HepG2 (cell line): ENCODE measurements around the gene GMCL2. TPM values are rescaled to one million over a fixed set of nuclear protein-coding genes. Genes with fewer than 3 reads are reported as not detected.

ENCODE experiments used
- ATM ChIP-seq: fragments of 450-650 bp; IDR thresholded peaks from 2 replicates; pipeline ENCODE4 v1.7.1; 2017; ENCODE audit warnings: mild to moderate bottlenecking, borderline replicate concordance
- GABPB1 ChIP-seq: IDR thresholded peaks from 2 replicates; pipeline ENCODE4 v1.6.1; 2016; ENCODE audit warnings: mild to moderate bottlenecking, missing genetic modification reagents, moderate library complexity, missing compliant biosample characterization
- KLF12 ChIP-seq: sonication (generic); formaldehyde crosslinking; IDR thresholded peaks from 2 replicates; pipeline ENCODE4 v1.4.0; 2020; ENCODE audit warnings: missing genetic modification reagents, borderline replicate concordance
- polyA plus RNA-seq, 8 experiments: library from polyadenylated mRNA; depleted of rRNA in 3 of 8; stranded (reverse) in 7 of 8; unstranded in 1 of 8; fragments of >200 nt; fragmentation: Illumina TruSeq in 4 of 8; extraction: Trizol in 4 of 8; gene quantifications; 2 replicates each; pipeline versions ENCODE4 v1.2.1 to v1.2.3, GENCODE V29; 2011 to 2016; ENCODE audit warnings: low read depth in 4 of 8, missing spikeins in 1 of 8, mixed read lengths in 1 of 8; ENCODE audit not compliant: insufficient read depth in 1 of 8
- total RNA-seq, 5 experiments: library from RNA; depleted of rRNA; stranded (reverse); fragments of >200 nt; fragmentation: Illumina TruSeq; extraction: Trizol; gene quantifications; 2 replicates each; pipeline ENCODE4 v1.2.3, GENCODE V29; 2016; ENCODE audit warnings: low read depth in 1 of 5
- TF ChIP-seq, protein P1 (sequence below), 2 experiments: fragments of 450-650 bp in 1 of 2; sonication (generic) in 1 of 2; formaldehyde crosslinking in 1 of 2; IDR thresholded peaks; 2 replicates each; pipeline versions ENCODE4 v1.6.1 to v1.8.0; 2016 to 2022; ENCODE audit warnings: antibody characterized with exemption in 1 of 2, mild to moderate bottlenecking in 1 of 2, missing genetic modification reagents in 1 of 2

GMCL2 gene
- total and polyA plus RNA-seq, 2 of the 13 experiments (the other 11 are each of a cell fraction or from before 2014, with no cell fraction given) = 0.03 TPM; not detected in 1

DNA sequence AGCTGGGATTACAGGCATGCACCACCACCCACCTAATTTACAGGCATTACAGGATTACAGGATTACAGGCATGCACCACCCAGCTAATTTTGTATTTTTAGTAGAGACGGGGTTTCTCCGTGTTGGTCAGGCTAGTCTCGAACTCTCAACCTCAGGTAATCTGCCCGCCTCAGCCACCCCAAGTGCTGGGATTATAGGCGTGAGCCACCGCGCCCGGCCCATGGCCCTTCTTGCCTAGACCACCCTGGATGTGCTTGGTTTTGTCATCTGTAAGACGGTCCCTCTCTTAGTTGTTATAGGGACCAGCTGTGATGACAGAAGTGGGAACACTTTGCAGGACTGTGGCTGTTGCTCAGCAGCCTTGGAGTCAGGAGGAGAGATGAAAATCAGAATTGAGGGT lies 49.0 kb upstream of the GMCL2 start (continued):
- no peak for TF ChIP-seq KLF12 (CRISPR knock-in tag)
- no peak for TF ChIP-seq GABPB1 (CRISPR knock-in tag)
- TF ChIP-seq ATM = no peak
- TF ChIP-seq, protein P1, sequence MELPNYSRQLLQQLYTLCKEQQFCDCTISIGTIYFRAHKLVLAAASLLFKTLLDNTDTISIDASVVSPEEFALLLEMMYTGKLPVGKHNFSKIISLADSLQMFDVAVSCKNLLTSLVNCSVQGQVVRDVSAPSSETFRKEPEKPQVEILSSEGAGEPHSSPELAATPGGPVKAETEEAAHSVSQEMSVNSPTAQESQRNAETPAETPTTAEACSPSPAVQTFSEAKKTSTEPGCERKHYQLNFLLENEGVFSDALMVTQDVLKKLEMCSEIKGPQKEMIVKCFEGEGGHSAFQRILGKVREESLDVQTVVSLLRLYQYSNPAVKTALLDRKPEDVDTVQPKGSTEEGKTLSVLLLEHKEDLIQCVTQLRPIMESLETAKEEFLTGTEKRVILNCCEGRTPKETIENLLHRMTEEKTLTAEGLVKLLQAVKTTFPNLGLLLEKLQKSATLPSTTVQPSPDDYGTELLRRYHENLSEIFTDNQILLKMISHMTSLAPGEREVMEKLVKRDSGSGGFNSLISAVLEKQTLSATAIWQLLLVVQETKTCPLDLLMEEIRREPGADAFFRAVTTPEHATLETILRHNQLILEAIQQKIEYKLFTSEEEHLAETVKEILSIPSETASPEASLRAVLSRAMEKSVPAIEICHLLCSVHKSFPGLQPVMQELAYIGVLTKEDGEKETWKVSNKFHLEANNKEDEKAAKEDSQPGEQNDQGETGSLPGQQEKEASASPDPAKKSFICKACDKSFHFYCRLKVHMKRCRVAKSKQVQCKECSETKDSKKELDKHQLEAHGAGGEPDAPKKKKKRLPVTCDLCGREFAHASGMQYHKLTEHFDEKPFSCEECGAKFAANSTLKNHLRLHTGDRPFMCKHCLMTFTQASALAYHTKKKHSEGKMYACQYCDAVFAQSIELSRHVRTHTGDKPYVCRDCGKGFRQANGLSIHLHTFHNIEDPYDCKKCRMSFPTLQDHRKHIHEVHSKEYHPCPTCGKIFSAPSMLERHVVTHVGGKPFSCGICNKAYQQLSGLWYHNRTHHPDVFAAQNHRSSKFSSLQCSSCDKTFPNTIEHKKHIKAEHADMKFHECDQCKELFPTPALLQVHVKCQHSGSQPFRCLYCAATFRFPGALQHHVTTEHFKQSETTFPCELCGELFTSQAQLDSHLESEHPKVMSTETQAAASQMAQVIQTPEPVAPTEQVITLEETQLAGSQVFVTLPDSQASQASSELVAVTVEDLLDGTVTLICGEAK (IDR thresholded peaks at IDR 0.05) = no peak
- TF ChIP-seq, protein P1 (CRISPR knock-in tag; IDR thresholded peaks at IDR 0.05) = no peak
